MM.1S (cell line): ENCODE measurements around the gene PLCH2.

Experiments used
- CTCF ChIP-seq: fragments of 300-600 bp; sonication (generic); IDR thresholded peaks from 2 replicates; pipeline ENCODE4 v1.5.1; 2016; ENCODE audit warnings: antibody characterized with exemption, low read length, mixed read lengths
- EZH2 ChIP-seq: fragments of 300-600 bp; sonication (generic); optimal IDR thresholded peaks from 2 replicates; pipeline ENCODE3; 2017; ENCODE audit warnings: low read depth, mild to moderate bottlenecking, antibody characterized with exemption, low read length, mixed read lengths
- EZH2phosphoT487 ChIP-seq: fragments of 300-600 bp; sonication (generic); IDR thresholded peaks from 2 replicates; pipeline ENCODE4 v1.6.1; 2018; ENCODE audit warnings: antibody characterized with exemption, low read length

- TF ChIP-seq CTCF (no peak), EZH2phosphoT487 (no peak), EZH2 (no peak)
Observed at GRCh38 chr1:2547210-2548067, 71.3 kb downstream of the PLCH2 start.
